RWPE1 (cell line): ENCODE data around the gene ARVCF.

ENCODE experiments used
- CTCF ChIA-PET: fragments of 350-600 bp; sonication (Branson Sonifier 250); formaldehyde crosslinking; extraction: SDS; loops from one replicate; lab custom pipeline; 2021; lab: Yijun Ruan, JAX
- POLR2A ChIA-PET: fragments of 400-600 bp; formaldehyde crosslinking; extraction: SDS; loops from one replicate; lab custom pipeline; 2020; ENCODE audit warnings: antibody characterized with exemption; ENCODE audit not compliant: low non-redundant PET; lab: Yijun Ruan, JAX
- DNase-seq: peaks from one replicate; pipeline ENCODE4 v3.0.0; 2012; ENCODE audit warnings: low spot score
- H3K27ac ChIP-seq: fragments of 450-650 bp; 2 replicates; pipeline ENCODE4 v1.5.1; 2017
- TF ChIP-seq, protein P1 (sequence below): fragments of 450-650 bp; conservative IDR thresholded peaks from 2 replicates; pipeline ENCODE4 v1.5.1; 2017; ENCODE audit warnings: low read depth, mild to moderate bottlenecking

Gene ARVCF

DNA sequence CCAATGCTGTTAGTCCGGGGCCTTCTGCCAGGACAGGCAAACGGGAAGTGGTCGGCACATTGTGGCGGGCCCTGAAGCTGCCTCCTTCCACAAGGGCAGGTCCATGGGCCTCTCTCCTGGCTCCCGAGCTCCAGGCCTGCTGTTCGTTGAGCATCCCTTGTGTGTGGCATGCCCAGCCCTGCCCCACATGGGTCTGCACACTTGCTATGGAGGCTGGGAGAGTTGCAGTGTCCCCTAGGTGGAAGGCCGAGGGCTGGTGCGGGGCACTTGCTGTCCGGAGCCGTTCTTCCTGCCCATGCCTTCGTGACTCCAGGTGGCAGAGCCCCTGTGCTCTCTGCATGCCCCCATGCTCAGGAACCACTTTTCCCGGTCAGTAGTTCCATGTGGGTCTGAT lies 37.4 kb upstream of the ARVCF start:
- DNase-seq = no peak
- no peak overlapping the region for H3K27ac ChIP-seq
- ChIA-PET POLR2A (no interaction called here), CTCF (no interaction called here)
- TF ChIP-seq, protein P1, sequence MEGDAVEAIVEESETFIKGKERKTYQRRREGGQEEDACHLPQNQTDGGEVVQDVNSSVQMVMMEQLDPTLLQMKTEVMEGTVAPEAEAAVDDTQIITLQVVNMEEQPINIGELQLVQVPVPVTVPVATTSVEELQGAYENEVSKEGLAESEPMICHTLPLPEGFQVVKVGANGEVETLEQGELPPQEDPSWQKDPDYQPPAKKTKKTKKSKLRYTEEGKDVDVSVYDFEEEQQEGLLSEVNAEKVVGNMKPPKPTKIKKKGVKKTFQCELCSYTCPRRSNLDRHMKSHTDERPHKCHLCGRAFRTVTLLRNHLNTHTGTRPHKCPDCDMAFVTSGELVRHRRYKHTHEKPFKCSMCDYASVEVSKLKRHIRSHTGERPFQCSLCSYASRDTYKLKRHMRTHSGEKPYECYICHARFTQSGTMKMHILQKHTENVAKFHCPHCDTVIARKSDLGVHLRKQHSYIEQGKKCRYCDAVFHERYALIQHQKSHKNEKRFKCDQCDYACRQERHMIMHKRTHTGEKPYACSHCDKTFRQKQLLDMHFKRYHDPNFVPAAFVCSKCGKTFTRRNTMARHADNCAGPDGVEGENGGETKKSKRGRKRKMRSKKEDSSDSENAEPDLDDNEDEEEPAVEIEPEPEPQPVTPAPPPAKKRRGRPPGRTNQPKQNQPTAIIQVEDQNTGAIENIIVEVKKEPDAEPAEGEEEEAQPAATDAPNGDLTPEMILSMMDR = no peak

DNA sequence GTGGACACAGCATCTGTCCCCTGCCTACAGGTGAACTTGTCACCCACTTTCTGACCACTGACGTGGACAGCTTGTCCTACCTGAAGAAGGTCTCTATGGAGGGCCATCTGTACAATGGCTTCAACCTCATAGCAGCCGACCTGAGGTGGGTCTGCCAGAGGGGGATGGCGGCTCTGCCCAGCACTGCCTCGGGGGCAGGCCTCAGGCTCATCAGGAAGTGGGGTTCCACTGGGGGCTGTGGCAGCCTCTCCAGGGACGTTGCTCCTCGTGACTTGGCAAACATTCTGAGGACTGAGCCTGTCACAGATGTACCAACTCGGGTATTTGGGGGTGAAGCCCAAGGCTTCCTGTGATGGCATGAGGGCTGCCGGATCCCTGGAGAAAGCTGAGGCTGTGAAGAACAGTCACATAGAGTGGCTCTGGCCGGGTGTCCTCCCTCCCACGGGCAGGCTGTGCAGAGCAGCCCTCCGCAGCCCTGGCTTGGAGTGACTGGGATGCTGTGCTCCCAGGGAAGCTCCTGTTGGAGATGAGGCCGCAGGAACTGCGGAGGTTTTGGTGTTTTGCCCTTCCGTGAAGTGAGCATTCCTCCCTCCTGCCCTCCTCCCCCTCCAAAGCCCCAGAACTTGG lies 36.9 kb upstream of the ARVCF start:
- CTCF ChIA-PET = no interaction called here
- DNase-seq = no peak
- TF ChIP-seq, protein P1 = no peak

DNA sequence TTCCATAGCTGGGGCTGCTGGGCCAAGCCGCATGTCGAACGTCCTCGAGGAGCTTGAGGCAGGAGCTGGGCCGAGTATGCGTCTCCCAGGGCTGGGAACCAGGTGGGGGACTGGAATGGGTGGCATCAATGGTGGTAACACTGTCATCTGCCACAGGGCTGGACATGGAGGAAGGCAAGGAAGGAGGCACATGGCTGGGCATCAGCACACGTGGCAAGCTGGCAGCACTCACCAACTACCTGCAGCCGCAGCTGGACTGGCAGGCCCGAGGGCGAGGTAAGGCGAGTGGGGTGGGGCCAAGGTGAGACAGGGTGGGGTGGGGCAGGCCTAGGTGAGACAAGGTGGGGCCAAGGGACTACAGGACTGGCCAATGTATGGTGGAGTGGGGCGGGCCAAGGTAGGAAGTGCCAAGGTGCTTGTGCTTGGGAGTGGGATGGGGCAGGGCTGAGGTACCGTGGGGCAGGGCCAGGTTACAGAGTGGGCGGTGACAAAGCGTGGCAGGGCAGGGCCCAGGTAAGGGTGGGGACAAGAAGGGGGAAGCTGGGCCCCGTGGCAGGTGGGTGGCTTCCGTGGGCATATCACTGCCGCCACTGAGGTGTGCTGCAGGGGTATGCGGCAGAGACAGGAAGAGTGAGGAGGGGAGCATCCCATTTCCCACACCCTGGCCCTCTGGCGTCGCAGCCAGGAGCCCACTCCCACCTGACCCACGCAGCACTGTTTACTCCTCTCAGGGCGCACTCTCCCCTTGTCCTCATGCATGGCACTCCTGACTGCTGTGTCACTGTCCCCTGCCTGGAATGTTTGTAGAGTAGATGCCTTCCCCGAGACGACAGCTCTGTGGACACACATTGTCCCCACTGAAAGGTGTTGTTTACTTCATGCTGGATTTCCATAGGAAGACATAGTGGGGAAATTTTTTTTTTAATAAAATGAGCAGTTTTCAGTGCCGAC lies 36.0 kb upstream of the ARVCF start:
- POLR2A ChIA-PET = no interaction called here
- CTCF ChIA-PET = no interaction called here
- TF ChIP-seq, protein P1 = no peak
- peak; percentile 19 for DNase-seq
- H3K27ac ChIP-seq = no peak overlapping the region; the same call in 1 of the 2 replicates

More for the DNA sequence above, 36.9 kb upstream of the ARVCF start:
- POLR2A ChIA-PET = no interaction called here
- H3K27ac ChIP-seq = no peak overlapping the region; the same call in 1 of the 2 replicates

DNA sequence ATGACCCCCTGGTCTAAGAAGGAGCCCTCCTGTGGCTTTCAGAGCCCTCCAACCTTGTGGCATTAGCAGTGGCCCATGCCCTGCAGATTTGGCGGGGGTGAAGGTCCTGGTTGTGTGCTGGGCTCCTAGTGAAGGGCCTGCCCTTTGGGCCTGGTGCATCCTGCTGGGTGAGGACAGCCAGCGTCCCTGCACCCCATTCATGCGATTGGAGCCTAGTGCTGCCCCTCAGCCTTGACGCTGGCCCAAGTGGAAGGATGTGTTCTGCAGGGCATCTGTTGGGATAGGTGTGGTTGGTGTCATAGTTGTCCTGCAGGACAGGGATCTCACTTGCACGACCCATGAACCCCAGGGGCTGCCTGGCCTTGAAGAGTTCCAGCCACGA lies 35.3 kb upstream of the ARVCF start:
- TF ChIP-seq, protein P1 = no peak
- CTCF ChIA-PET = no interaction called here
- no peak for DNase-seq
- POLR2A ChIA-PET = no interaction called here
- H3K27ac ChIP-seq = peak overlapping the region; percentile 1; the same call in 1 of the 2 replicates

DNA sequence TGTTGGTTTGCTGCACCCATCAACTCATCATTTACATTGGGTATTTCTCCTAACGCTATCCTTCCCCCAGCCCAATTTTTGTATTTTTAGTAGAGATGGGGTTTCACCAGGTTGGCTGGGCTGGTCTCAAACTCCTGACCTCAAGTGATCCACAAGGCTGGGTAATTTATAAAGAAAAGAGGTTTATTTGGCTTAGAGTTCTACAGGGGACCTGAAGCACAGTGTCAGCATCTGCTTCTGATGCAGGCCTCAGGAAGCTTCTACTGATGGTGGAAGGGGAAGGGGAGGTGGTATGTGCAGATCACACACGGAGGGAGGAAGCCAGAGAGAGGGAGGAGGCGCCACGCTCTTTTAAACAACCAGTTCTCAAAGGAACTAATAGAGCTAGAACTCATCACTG lies 30.1 kb upstream of the ARVCF start:
- H3K27ac ChIP-seq = no peak overlapping the region
- ChIA-PET POLR2A (no interaction called here), CTCF (interaction anchor here (0.7 kb wide), 1 partner anchor 45 kb away, joined by 5 read pairs; no protein-coding TSS in a partner anchor)
- TF ChIP-seq, protein P1 = no peak
- DNase-seq = no peak

DNA sequence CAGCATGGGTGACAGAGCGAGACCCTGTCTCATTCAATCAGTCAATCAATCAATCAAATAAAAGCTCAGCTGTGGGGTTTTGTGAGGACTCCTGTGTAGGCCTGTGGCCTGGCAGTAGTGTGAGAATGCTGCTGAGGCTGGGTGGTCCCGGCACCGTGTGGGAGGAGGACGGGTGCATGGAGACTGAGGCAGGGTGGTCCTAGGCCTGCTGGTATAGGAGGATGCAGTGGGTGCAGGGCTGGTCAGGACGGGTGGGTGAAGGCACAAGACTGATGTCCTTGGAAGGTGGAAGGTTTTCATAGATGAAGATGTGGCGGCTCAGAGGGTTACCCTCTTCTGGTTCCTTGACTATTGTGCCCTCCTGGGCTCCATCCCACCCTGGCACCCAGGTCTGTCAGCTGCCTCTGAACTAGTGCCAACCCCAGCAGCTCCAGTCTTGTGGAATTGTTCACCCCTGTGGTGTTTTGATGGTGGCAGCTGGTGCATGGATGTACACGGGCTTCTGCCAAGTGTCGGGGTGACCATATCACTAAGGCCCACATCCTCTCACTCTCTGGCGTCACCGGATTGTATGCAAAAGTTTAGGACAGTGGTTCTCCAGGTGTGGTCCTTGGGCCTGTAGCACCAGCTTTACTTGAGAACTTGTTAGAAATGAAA lies 28.0 kb upstream of the ARVCF start:
- ChIA-PET CTCF (no interaction called here), POLR2A (no interaction called here)
- no peak for DNase-seq
- TF ChIP-seq, protein P1 = no peak
- H3K27ac ChIP-seq = no peak overlapping the region
